HepG2 (cell line): ENCODE measurements around the gene GPR155.

ENCODE experiments used
- TCF7 ChIP-seq: sonication (generic); IDR thresholded peaks from 2 replicates; pipeline ENCODE4 v1.6.1; 2016; ENCODE audit warnings: antibody characterized with exemption, low read depth
- USF2 ChIP-seq, 2 experiments: sonication (generic) in 1 of 2; formaldehyde crosslinking in 1 of 2; IDR thresholded peaks; 2 replicates each; pipeline versions ENCODE4 v1.5.1 to v1.6.1; 2011 to 2020; ENCODE audit warnings: borderline replicate concordance in 1 of 2, low read depth in 1 of 2, low read length in 1 of 2, mild to moderate bottlenecking in 1 of 2, missing genetic modification reagents in 1 of 2, moderate library complexity in 1 of 2

- TF ChIP-seq USF2 (IDR thresholded peaks at IDR 0.05; ENCODE audit: low read depth, low read length) (no peak), USF2 (CRISPR knock-in tag; IDR thresholded peaks at IDR 0.05; ENCODE audit: borderline replicate concordance) (no peak), TCF7 (no peak)
These were observed 40.3 kb downstream of the GPR155 start for GRCh38 chr2:174446531-174446930.
